HG03097 (cell line): ENCODE results near the gene ZNF24.

Experiments used
- ATAC-seq: cut with Tn5 transposase; IDR thresholded peaks from one replicate; pipeline ENCODE4 v1.9.1; 2021; ENCODE audit not compliant: unreplicated experiment, low FRiP score

The ZNF24 gene

GRCh38 chr18:35306588-35307250 is 37.5 kb downstream of the ZNF24 start:
- ATAC-seq, result no peak

GRCh38 chr18:35303610-35304009 is 40.6 kb downstream of the ZNF24 start:
- ATAC-seq, result no peak

GRCh38 chr18:35296060-35296459 is 48.2 kb downstream of the ZNF24 start:
- ATAC-seq, result no peak

- no peak for ATAC-seq
Observed at GRCh38 chr18:35291166-35291565, 53.1 kb downstream of the ZNF24 start.

- ATAC-seq, result peak; percentile 92
Observed at GRCh38 chr18:35290094-35290735, 54.0 kb downstream of the ZNF24 start, which contains the start of gene ZSCAN30. ZSCAN30 (minus strand) TSS chr18:35290229; CDS start chr18:35264352, 25,877 bp downstream.

GRCh38 chr18:35289727-35290093 is 54.5 kb downstream of the ZNF24 start:
- ATAC-seq, result peak; percentile 33

- peak; percentile 6 for ATAC-seq
Observed at GRCh38 chr18:35289293-35289692, 54.9 kb downstream of the ZNF24 start.

- ATAC-seq, result no peak
Observed at GRCh38 chr18:35284841-35285240, 59.4 kb downstream of the ZNF24 start.

GRCh38 chr18:35283923-35284794 is 60.1 kb downstream of the ZNF24 start:
- no peak for ATAC-seq

- ATAC-seq, result no peak
Observed at GRCh38 chr18:35282353-35282752, 61.9 kb downstream of the ZNF24 start.
